GM18867 (cell line): ENCODE measurements around the gene CDC14A.
"Not testable (repeated sequence)": the region's sequence is repeated elsewhere in the genome, so short reads cannot be mapped to it uniquely, and the experiment has no call there.

Source experiments
- ATAC-seq: cut with Tn5 transposase; IDR thresholded peaks from one replicate; pipeline ENCODE4 v1.9.1; 2021; ENCODE audit warnings: mild to moderate bottlenecking, moderate library complexity; ENCODE audit not compliant: unreplicated experiment

CDC14A gene

GRCh38 chr1:100395913-100396312, 43.6 kb downstream of the CDC14A start:
- no peak for ATAC-seq

- no peak for ATAC-seq
These were observed 44.3 kb downstream of the CDC14A start for GRCh38 chr1:100396651-100397050.

- ATAC-seq, result no peak
These were observed 45.4 kb downstream of the CDC14A start for GRCh38 chr1:100397681-100398080.

GRCh38 chr1:100398648-100399047, 46.3 kb downstream of the CDC14A start:
- ATAC-seq, result no peak

- ATAC-seq, result peak; percentile 57
These were observed 48.1 kb downstream of the CDC14A start for GRCh38 chr1:100400404-100400803.

GRCh38 chr1:100404821-100405220, 52.5 kb downstream of the CDC14A start:
- ATAC-seq, result no peak

GRCh38 chr1:100405902-100406301, 53.6 kb downstream of the CDC14A start:
- not testable (repeated sequence) for ATAC-seq

GRCh38 chr1:100407390-100407789, 55.1 kb downstream of the CDC14A start:
- ATAC-seq, result not testable (repeated sequence)

- ATAC-seq, result no peak
These were observed 58.7 kb downstream of the CDC14A start for GRCh38 chr1:100411019-100411418.

GRCh38 chr1:100411574-100411973, 59.3 kb downstream of the CDC14A start:
- no peak for ATAC-seq

GRCh38 chr1:100413035-100413434, 60.7 kb downstream of the CDC14A start:
- no peak for ATAC-seq

GRCh38 chr1:100414693-100415497, 62.6 kb downstream of the CDC14A start:
- no peak for ATAC-seq

- no peak for ATAC-seq
These were observed 63.1 kb downstream of the CDC14A start for GRCh38 chr1:100415498-100415778.

GRCh38 chr1:100419072-100419471, 66.8 kb downstream of the CDC14A start:
- no peak for ATAC-seq

GRCh38 chr1:100422065-100422464, 69.8 kb downstream of the CDC14A start:
- no peak for ATAC-seq

GRCh38 chr1:100423832-100424337, 71.6 kb downstream of the CDC14A start:
- peak; percentile 92 for ATAC-seq

GRCh38 chr1:100428160-100428559, 75.9 kb downstream of the CDC14A start:
- ATAC-seq, result no peak

- ATAC-seq, result no peak
These were observed 78.0 kb downstream of the CDC14A start for GRCh38 chr1:100430325-100430756.

- no peak for ATAC-seq
These were observed 79.6 kb downstream of the CDC14A start for GRCh38 chr1:100431954-100432353.

- ATAC-seq, result no peak
These were observed 81.3 kb downstream of the CDC14A start for GRCh38 chr1:100433563-100433962.

GRCh38 chr1:100434831-100435230, 82.5 kb downstream of the CDC14A start:
- ATAC-seq, result no peak

GRCh38 chr1:100438375-100438774, 86.1 kb downstream of the CDC14A start:
- no peak for ATAC-seq

GRCh38 chr1:100438789-100439188, 86.5 kb downstream of the CDC14A start:
- no peak for ATAC-seq
